ENCODE data around the gene FAF1.

Gene FAF1

GRCh38 chr1:50978852-50979781 is 19.1 kb upstream of the FAF1 start:
- Histone ChIP-seq H3K9me3 (ENCODE audit: control insufficient read depth, insufficient read depth, low read length) (no peaks in the 10 kb centered on the region), H3K79me2 (ENCODE audit: control insufficient read depth, low read length) (peaks cover 99% of the 10 kb centered on the region), H3K4me3 (ENCODE audit: low read length) (peak overlapping the region; percentile 83), H3K36me3 (ENCODE audit: control insufficient read depth, low read length) (peaks cover 32% of the 10 kb centered on the region), H3F3A (ENCODE audit: control insufficient read depth, insufficient read depth) (peaks cover 9% of the 10 kb centered on the region), H4K20me1 (ENCODE audit: control insufficient read depth, insufficient read depth, low read depth, low read length) (peaks cover 3% of the 10 kb centered on the region; the same call in 1 of the 2 replicates), H3K27me3 (ENCODE audit: control insufficient read depth, low read length) (no peaks in the 10 kb centered on the region), H3K4me1 (ENCODE audit: control insufficient read depth, low read length) (peaks cover 43% of the 10 kb centered on the region), H3K9me2 (replicated peaks; ENCODE audit: control insufficient read depth, low read length) (no peaks in the 10 kb centered on the region), H3K4me2 (ENCODE audit: low read length) (peak overlapping the region; percentile 81), H3K27ac (ENCODE audit: low read depth, low read length) (peak overlapping the region; percentile 97)
- no peak for TF ChIP-seq EZH2phosphoT487 (IDR thresholded peaks at IDR 0.05; ENCODE audit: borderline replicate concordance, low read length)
- no peak for TF ChIP-seq CTCF (IDR thresholded peaks at IDR 0.05; ENCODE audit: low read depth, low read length, poor library complexity, severe bottlenecking)

DNA sequence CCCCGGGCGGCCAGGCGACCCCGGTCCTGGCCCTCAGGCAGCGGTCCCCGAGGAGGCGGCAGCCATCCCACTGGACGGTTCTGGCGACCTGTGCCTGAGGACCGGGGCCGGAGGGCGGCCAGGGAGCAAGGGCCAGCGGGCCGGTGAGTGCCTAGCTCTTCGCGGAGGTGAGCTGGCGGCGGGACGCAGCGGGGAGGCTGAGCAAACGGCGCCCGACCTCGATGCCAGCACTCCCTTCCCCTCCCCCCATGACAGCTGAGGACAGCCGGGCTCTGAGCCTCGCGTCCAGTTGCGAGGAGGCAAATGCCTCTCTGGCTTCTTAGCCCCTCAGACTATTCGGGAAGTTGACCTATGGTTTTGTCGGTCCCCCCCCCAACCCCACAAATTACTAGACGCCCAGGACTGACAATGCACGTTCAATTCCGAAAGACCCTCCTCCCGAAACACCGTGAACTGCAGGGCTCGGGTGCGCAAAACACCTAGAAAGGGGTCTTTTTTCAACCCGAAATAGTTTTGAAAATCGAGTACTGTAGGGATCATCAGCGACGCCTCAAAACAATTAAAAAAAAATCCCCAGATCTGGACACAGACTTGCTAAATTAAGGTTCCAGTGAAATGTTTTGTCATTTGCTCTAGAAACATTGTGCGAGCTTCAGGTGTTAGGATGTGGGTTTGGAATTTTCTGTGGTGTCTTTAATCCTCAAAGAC is 18.2 kb upstream of the FAF1 start:
- Histone ChIP-seq H3K79me2 (ENCODE audit: control insufficient read depth, low read length) (peaks cover 99% of the 10 kb centered on the region), H3K27ac (ENCODE audit: low read depth, low read length) (peak overlapping the region; percentile 97), H3K4me1 (ENCODE audit: control insufficient read depth, low read length) (peaks cover 45% of the 10 kb centered on the region)

GRCh38 chr1:50977575-50978143 is 17.6 kb upstream of the FAF1 start:
- Histone ChIP-seq H3K27ac (ENCODE audit: low read depth, low read length) (peak overlapping the region; percentile 97), H3K36me3 (ENCODE audit: control insufficient read depth, low read length) (peaks cover 47% of the 10 kb centered on the region), H4K20me1 (ENCODE audit: control insufficient read depth, insufficient read depth, low read depth, low read length) (no peaks in the 10 kb centered on the region), H3K9me2 (replicated peaks; ENCODE audit: control insufficient read depth, low read length) (no peaks in the 10 kb centered on the region), H3K9me3 (ENCODE audit: control insufficient read depth, insufficient read depth, low read length) (no peaks in the 10 kb centered on the region), H3K4me2 (ENCODE audit: low read length) (peak overlapping the region; percentile 88), H3K4me3 (ENCODE audit: low read length) (peak overlapping the region; percentile 83), H3K79me2 (ENCODE audit: control insufficient read depth, low read length) (peaks cover 99% of the 10 kb centered on the region), H3F3A (ENCODE audit: control insufficient read depth, insufficient read depth) (peaks cover 13% of the 10 kb centered on the region), H3K27me3 (ENCODE audit: control insufficient read depth, low read length) (no peaks in the 10 kb centered on the region), H3K4me1 (ENCODE audit: control insufficient read depth, low read length) (peaks cover 47% of the 10 kb centered on the region)
- TF ChIP-seq EZH2phosphoT487 (IDR thresholded peaks at IDR 0.05; ENCODE audit: borderline replicate concordance, low read length) (no peak), CTCF (IDR thresholded peaks at IDR 0.05; ENCODE audit: low read depth, low read length, poor library complexity, severe bottlenecking) (no peak)

More for the DNA sequence above, 18.2 kb upstream of the FAF1 start:
- H3K4me2 ChIP-seq (ENCODE audit: low read length) = peak overlapping the region; percentile 81
- peaks cover 9% of the 10 kb centered on the region for H3F3A ChIP-seq (ENCODE audit: control insufficient read depth, insufficient read depth)
- H3K9me2 ChIP-seq (replicated peaks; ENCODE audit: control insufficient read depth, low read length) = no peaks in the 10 kb centered on the region
- H3K9me3 ChIP-seq (ENCODE audit: control insufficient read depth, insufficient read depth, low read length) = no peaks in the 10 kb centered on the region
- H3K36me3 ChIP-seq (ENCODE audit: control insufficient read depth, low read length) = peaks cover 40% of the 10 kb centered on the region
- TF ChIP-seq EZH2phosphoT487 (IDR thresholded peaks at IDR 0.05; ENCODE audit: borderline replicate concordance, low read length) (no peak), CTCF (IDR thresholded peaks at IDR 0.05; ENCODE audit: low read depth, low read length, poor library complexity, severe bottlenecking) (no peak)
- H4K20me1 ChIP-seq (ENCODE audit: control insufficient read depth, insufficient read depth, low read depth, low read length) = no peaks in the 10 kb centered on the region
- H3K27me3 ChIP-seq (ENCODE audit: control insufficient read depth, low read length) = no peaks in the 10 kb centered on the region
- peak overlapping the region; percentile 83 for H3K4me3 ChIP-seq (ENCODE audit: low read length)

Measured in DOHH2 (cell line).